ACHN (cell line): ENCODE results near the gene FBLN2.
"Not testable (repeated sequence)": the region's sequence is repeated elsewhere in the genome, so short reads cannot be mapped to it uniquely, and the experiment has no call there.

Experiments used
- DNase-seq: peaks from one replicate; pipeline ENCODE4 v3.0.0-alpha.2; 2015
- in situ Hi-C: cut with HindIII; loops from 2 replicates; pipeline ENCODE4 v1.10.0; 2017; ENCODE audit warnings: low sequenced_read_pairs, low pct_ligation_motif_present, low pct_unique_long_range_greater_than_20kb

The FBLN2 gene

GRCh38 chr3:13512451-13512850 is 36.5 kb upstream of the FBLN2 start:
- DNase-seq = no peak
- in situ Hi-C loops = no loop called here

- in situ Hi-C loops = no loop called here
- DNase-seq = no peak
Observed at GRCh38 chr3:13513051-13513912, 35.6 kb upstream of the FBLN2 start.

GRCh38 chr3:13513913-13514517 is 34.9 kb upstream of the FBLN2 start:
- in situ Hi-C loops = no loop called here
- DNase-seq = no peak

GRCh38 chr3:13514639-13515435 is 34.1 kb upstream of the FBLN2 start:
- DNase-seq = no peak
- in situ Hi-C loops = no loop called here

GRCh38 chr3:13515786-13516759 is 32.9 kb upstream of the FBLN2 start:
- no peak for DNase-seq
- in situ Hi-C loops = no loop called here

GRCh38 chr3:13516760-13517135 is 32.2 kb upstream of the FBLN2 start:
- in situ Hi-C loops = no loop called here
- no peak for DNase-seq

GRCh38 chr3:13517253-13517977 is 31.5 kb upstream of the FBLN2 start:
- DNase-seq = no peak
- in situ Hi-C loops = no loop called here

GRCh38 chr3:13518516-13518953 is 30.4 kb upstream of the FBLN2 start:
- in situ Hi-C loops = no loop called here

GRCh38 chr3:13519006-13519791 is 29.7 kb upstream of the FBLN2 start:
- in situ Hi-C loops = no loop called here
- no peak for DNase-seq

More at GRCh38 chr3:13518516-13518953, 30.4 kb upstream of the FBLN2 start:
- no peak for DNase-seq

- in situ Hi-C loops = no loop called here
- DNase-seq = no peak
Observed at GRCh38 chr3:13520326-13520880, 28.5 kb upstream of the FBLN2 start.

GRCh38 chr3:13521309-13521708 is 27.6 kb upstream of the FBLN2 start:
- in situ Hi-C loops = no loop called here
- DNase-seq = no peak

GRCh38 chr3:13521749-13522148 is 27.2 kb upstream of the FBLN2 start:
- in situ Hi-C loops, DNase-seq: not testable (repeated sequence)

GRCh38 chr3:13522236-13522635 is 26.7 kb upstream of the FBLN2 start:
- in situ Hi-C loops = no loop called here
- DNase-seq = no peak

- in situ Hi-C loops = no loop called here
- DNase-seq = no peak
Observed at GRCh38 chr3:13524979-13525669, 23.8 kb upstream of the FBLN2 start.

GRCh38 chr3:13525827-13526625 is 22.9 kb upstream of the FBLN2 start:
- in situ Hi-C loops = no loop called here
- DNase-seq = no peak

- DNase-seq = no peak
- in situ Hi-C loops = no loop called here
Observed at GRCh38 chr3:13526626-13526949, 22.3 kb upstream of the FBLN2 start.
